NCI-H446 treated with DMSO at 0.1 percent for 48 hours (cell line): ENCODE data around the gene CEL.
"Not testable (repeated sequence)": the region's sequence is repeated elsewhere in the genome, so short reads cannot be mapped to it uniquely, and the experiment has no call there.

Experiments used
- DNase-seq: peaks from one replicate; lab custom pipeline; 2025; lab: John Stamatoyannopoulos, UW

CEL gene

GRCh38 chr9:133086212-133086860, 24.6 kb downstream of the CEL start:
- DNase-seq: not testable (repeated sequence)

DNA sequence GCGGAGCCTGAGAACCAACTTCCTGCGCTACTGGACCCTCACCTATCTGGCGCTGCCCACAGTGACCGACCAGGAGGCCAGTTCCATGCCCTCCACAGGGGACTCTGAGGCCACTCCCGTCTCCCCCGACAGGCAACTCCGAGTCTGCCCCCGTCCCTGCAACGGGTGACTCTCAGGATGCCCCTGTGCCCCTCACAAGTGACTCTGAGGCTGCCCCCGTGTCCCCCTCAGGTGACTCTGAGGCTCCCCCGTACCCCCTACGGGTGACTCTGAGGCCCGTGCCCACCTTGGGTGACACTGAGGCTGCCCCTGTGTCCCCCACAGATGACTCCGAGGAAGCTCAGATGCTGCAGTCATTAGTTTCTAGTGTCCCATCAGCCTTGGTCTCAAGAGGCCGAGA, 25.1 kb downstream of the CEL start:
- no peak for DNase-seq

DNA sequence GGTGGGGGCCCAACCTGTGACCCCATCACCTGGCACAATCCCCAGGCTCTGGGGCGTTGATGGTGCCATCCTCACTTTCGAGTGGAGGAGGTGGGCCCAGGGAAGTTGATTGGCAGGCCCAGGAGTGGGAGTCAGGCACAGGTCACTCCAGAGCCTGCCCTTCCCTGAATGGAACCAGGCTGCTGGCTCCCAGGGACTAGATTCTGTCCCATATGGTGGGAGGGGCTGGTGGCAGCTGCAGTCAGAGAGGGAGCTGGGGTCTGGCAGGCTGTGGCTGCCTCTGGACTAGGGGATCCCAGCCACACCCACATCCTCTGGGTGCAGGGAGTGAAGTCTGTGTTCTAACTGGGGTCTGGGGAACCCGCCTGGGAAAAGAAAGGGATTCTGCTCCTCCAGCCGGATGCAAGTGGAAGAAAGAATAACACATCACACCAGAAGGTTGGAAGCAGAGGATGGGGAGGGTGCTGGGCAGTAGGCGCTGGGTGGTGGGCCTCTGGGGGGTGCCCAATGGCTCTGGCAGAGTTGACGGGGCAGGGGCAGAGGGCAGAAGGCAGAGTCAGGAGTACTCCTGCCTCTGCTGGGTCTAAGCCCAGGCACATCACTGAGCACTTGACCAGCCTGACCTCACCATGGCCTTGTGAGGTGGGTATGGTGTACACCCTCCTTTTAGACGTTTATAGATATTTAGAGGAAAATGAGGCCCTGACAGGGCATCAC, 25.8 kb downstream of the CEL start:
- DNase-seq: no peak

GRCh38 chr9:133088146-133088750, 26.5 kb downstream of the CEL start:
- no peak for DNase-seq

DNA sequence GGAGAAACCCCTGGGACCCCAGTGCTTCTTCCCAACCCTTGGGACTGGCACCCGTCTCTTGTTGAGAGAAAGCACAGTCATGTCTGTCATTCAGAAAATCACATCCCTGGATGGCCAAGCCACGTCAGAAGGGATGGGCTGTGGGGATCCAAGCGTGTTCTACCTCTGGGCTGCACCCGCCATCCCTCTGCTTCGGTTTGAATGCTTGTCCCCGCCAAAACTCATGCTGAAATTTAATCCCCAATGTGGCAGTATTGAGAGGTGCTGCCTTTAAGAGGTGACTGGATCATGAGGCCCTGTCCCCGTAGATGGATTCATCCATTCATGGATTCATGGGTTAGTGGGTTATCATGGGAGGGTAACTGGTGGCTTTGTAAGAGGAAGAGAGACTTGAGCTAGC, 27.0 kb downstream of the CEL start:
- no peak for DNase-seq

DNA sequence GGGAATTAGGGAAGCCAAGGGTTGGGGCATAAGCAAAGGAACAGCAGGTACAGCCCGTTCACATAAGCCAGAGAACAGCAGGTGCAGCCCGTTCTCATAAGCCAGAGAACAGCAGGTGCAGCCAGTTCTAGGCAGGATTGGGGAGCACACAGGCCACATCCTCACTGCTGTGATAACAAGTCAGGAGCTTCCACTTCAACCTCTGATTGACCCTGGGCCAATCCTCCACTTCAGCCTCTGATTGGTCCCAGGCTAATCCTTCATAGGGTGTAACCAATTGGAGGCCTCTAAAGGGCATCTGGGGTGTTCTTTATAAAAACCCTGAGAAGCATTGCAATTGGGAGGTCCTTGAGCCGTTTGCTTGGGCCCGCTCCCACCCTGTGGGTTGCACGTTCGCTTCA, 27.5 kb downstream of the CEL start:
- no peak for DNase-seq

- DNase-seq: no peak
Measured at GRCh38 chr9:133090187-133090586, 28.4 kb downstream of the CEL start.

DNA sequence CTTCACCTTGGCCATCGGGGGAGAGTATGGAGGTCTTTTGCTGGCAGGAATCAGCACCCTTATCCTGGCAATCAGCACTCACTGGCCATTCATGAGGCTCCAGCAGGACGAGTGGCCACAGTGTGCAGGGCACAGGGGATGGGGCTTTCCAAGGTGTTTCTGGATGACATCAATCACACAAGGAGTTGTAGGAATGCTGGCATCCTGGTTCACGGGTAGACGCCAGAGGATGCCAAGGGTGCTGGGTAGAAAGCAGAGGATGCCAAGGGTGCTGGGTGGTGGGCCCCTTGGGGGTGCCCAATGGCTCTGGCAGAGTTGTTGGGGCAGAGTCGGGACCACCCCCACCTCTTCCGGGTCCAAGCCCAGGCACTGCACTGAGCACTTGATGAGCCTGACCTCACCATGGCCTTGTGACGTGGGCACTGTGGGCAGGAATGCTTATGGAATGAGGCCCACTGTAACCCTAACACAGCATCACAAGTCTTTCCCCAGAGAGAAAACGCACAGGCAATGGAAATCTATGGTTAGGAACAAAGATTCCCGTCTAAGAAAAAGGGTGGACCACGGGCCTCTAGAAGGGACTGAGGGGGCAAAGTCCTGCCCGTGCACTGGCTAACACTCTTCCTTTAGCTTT, 29.1 kb downstream of the CEL start:
- no peak for DNase-seq

DNA sequence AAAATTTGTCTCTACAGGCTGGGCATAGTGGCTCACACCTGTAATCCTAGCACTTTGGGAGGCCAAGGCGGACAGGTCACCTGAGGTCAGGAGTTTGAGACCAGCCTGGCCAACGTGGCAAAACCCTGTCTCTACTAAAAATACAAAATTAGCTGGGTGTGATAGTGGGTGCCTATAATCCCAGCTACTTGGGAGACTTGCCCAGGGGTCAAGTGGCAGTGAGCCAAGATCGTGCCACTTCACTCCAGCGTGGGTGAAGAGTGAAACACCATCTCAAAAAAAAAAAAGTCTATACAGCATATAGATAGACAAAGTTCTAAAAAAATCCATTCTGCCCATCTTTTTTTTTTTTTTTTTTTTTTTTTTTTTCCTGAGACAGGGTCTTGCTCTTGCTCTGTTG, 32.6 kb downstream of the CEL start:
- not testable (repeated sequence) for DNase-seq

DNA sequence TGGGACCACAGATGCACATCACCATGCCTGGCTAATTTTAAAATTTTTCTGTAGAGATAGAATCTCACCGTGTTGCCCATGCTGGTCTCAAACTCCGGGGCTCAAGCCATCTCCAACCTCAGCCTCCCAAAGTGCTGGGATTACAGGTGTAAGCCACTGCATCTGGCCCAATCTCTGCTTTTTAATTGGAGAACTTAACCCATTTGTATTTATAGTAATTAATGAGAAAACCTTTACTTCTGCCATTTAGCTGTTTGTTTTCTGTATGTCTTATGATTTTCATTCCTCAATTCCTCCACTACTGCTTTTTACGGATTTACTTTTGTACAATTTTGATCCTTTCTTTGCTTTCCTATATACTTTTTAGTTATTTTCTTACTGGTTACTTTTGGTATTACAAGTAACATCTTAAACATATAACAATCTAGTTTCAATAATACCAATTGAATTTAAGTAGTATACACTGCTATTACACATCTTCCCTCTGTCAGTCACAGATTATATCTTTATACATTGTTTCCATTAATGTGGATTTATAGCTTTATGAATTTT, 33.1 kb downstream of the CEL start:
- DNase-seq: no peak

DNA sequence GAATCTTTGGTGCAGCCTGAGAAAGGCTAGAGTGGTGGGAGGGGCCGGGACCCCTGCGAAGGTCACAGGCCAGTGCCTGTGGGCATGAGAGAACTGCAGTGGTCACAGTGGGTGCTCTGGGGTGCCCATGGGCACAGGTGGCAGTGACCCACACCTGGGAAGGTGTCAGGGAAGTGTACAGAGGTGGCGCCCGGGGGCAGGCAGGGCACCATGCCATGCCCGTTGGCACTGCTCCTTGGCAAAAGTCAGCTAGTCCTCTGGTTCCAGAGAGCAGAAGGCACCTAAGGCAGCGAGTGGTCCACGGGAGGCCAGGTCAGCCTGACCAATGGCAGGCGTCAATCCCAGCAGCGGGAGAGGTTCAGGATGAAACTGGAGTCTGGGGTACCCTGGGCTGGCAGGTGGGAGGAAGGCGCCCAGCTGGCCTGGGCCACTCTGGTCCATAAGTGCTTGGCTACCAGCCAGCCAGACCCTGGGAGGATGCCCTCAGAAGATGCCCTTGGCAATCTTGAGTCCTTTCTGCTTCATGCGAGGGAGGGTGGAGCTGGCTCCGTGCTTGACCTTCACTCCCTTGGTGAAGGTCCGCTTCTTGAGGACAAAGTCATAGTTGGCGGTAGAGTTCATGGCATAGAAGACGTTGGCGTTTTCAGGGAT, 36.4 kb downstream of the CEL start:
- no peak for DNase-seq

GRCh38 chr9:133098871-133099270, 37.1 kb downstream of the CEL start:
- no peak for DNase-seq

DNA sequence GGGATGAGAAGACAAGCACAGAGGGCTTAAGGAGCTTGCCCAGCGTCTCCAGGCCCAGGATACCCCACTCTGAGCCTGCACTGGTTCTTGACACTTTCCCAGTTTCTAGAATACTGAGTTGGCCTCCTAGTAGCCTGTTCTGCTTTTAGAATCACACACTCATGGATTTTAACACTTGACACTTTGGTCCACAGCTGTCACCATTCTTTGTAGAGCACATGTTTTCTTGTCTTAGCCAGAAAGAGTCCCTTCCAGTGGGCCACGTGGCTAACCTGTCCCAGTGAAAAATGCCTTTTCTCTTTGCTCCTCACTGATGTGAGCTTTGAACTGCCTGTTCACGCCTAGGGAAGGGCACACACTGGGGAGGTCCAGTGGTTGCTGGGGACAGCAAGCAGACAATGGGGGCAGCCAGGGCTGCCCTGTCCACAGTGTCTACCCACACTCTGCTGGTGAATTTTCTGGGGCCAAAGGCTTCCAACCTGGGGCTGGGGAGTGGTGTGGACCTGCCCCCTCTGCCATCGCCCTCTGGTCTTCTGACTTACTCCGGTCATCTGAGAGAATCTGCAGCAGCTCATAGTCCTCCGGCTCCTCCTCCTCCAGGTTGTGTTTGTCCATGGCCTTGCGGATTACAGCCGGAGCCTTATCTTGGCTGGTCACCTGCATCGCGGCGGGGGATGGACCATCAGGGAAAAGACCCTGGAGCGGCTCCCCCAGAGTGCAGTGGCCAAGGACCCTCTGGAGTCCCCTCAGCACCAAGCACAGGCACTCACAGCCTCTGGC, 38.1 kb downstream of the CEL start:
- DNase-seq: no peak

DNA sequence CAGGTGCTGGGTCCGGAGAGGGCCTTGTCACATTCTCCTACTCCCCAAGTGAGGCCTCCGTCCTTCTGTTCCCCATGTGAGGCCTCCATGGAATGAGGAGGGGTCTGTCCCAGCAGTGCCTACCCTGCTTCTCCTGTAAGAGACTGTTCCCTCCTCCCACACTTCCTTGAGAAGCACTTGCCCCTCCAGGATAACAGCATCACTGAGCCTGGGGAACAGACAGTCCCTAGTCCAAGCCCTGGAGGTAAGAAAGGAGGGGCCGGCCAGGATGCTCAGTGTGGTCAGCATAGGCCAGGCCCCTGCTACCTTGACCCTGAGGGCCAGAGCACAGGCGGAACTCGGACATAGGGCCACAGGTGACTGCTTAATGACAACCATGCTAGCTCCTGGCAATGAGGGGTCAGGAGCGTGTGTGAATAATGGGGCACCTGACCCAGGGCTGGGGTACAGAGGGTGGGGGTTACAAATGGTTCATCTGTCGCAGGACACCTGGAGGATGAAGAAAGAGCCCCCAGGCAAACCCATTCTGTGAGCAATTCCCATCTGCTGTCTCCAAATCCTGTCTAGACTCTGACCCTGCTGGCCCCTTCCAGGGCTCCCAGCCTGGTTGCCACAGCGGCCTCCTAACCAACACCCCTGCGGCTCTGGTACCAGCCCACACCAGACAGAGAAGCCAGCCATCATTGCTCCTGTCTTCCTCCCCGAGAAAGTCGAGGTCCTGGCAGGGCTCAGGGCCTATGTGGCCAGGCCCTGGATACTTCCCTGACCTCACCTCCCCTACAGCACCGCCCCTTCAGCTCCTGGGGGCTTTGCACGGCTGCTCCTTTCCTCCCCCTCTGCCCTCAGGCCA, 39.0 kb downstream of the CEL start:
- no peak for DNase-seq

DNA sequence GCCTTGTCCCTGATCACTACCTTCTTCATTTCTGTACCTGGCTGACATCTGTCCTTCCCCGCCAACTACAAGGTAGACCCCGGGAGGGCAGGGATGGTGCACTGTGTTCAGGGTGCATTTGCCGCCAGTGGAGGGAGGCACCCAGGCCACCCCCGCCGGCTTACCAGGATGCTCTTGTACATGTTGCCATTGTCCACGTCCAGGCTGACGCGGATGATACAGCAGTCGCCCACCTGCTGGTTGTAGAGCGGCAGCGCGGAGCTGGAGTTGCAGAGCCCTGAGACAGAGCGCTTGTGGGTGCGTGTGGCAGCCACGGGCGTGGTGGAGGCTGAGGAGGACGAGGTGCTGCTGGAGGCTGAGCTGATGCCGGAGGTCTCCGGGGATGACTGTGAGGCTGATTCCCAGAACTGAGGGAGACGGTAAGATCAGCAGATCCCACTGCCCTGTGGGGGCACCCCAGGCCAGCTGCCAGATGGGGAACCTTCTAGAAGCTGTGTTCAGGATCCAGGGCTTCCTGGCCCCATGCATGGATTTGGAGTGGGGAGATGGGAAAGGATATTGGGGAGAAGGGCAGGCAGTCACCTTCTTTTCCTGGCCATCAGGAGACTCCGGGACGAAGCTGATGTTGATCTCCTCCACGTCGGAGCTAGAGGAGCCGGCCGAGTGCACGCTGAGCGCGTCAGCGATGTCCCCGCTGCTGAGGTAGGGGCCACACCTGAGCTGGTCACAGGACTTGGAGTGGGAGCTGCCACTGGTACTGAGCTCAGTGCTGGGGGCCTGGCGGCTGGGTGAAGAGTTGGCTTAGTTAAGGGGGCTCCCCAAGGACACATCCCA, 39.8 kb downstream of the CEL start:
- no peak for DNase-seq

DNA sequence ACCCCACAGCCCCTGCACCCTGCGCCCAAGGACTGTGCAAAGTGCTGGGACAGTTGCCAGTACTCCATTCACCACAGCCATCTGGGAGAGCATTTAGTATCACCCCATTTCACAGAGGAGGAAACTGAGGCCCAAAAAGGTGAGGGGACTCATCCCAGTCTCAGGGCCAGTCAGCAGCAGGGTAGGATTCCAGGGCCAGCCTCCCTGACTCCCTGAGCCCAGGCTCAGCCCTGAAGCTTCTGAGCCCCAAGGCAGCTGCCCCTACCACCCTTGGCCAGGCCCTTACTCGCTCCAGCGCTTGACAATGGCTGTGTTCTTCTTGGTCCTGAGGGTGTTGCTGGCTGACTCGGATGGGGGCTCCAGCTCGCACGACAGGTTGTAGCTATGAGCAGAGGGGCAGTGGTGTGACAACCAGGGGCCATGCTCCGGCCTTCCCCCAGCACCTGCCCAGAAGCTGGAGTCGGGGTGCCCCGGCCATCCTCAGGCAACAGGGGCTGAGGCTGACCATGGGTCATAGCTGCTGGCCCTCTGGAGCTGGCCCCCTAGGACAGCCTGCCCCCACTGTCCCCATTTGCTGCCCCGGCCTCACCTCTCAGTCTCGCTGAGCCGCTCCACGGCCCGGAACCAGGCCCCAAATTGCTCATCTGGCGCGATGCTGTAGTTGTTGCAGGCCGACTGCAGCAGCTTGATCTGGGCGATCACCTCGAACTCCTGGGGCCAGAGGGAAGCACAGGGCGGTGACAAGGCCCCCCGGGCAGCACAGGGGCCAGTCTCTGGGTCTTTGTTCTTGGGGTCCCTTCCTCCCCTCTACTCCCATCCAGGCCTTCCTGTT, 40.6 kb downstream of the CEL start:
- no peak for DNase-seq

GRCh38 chr9:133103183-133103986, 41.6 kb downstream of the CEL start:
- DNase-seq: no peak

- no peak for DNase-seq
Measured at GRCh38 chr9:133103987-133104505, 42.3 kb downstream of the CEL start.
